SK-N-MC (cell line): ENCODE data around the gene NFIB.

Experiments
- DNase-seq: peaks from one replicate; pipeline ENCODE4 v3.0.0-alpha.2; 2011; ENCODE audit warnings: low read depth, low spot score
- H3K27ac ChIP-seq: fragments of 200-600 bp; sonication (generic); 2 replicates; pipeline ENCODE4 v1.5.1; 2016; ENCODE audit warnings: mixed run types
- H3K36me3 ChIP-seq: fragments of 200-600 bp; sonication (generic); 2 replicates; pipeline ENCODE4 v1.6.1; 2017; ENCODE audit warnings: antibody characterized with exemption, low read length, mixed read lengths; ENCODE audit not compliant: insufficient read depth
- H3K4me3 ChIP-seq: fragments of 200-600 bp; sonication (generic); 2 replicates; pipeline ENCODE4 v1.5.1; 2016
- H3K9ac ChIP-seq: fragments of 200-600 bp; sonication (generic); 2 replicates; pipeline ENCODE4 v1.8.0; 2017; ENCODE audit warnings: mixed run types, mixed read lengths; ENCODE audit not compliant: insufficient read length
- H3K9me3 ChIP-seq: fragments of 200-600 bp; sonication (generic); 2 replicates; pipeline ENCODE4 v1.6.1; 2017; ENCODE audit warnings: low read depth, mild to moderate bottlenecking, antibody characterized with exemption, low read length, moderate library complexity, mixed read lengths
- EZH2 ChIP-seq: fragments of 200-600 bp; sonication (generic); IDR thresholded peaks from one replicate; pipeline ENCODE4 v1.6.1; 2017; ENCODE audit warnings: antibody characterized with exemption
- FOXP2 ChIP-seq: optimal IDR thresholded peaks from 2 replicates; pipeline ENCODE3; 2011; ENCODE audit warnings: mild to moderate bottlenecking, moderate library complexity; ENCODE audit not compliant: insufficient read depth; ENCODE audit errors: extremely low read length, control extremely low read depth
- POLR2AphosphoS5 ChIP-seq: IDR thresholded peaks from 2 replicates; pipeline ENCODE4 v1.6.1; 2012; ENCODE audit warnings: mild to moderate bottlenecking, low read depth, low read length, borderline replicate concordance

Gene NFIB

DNA sequence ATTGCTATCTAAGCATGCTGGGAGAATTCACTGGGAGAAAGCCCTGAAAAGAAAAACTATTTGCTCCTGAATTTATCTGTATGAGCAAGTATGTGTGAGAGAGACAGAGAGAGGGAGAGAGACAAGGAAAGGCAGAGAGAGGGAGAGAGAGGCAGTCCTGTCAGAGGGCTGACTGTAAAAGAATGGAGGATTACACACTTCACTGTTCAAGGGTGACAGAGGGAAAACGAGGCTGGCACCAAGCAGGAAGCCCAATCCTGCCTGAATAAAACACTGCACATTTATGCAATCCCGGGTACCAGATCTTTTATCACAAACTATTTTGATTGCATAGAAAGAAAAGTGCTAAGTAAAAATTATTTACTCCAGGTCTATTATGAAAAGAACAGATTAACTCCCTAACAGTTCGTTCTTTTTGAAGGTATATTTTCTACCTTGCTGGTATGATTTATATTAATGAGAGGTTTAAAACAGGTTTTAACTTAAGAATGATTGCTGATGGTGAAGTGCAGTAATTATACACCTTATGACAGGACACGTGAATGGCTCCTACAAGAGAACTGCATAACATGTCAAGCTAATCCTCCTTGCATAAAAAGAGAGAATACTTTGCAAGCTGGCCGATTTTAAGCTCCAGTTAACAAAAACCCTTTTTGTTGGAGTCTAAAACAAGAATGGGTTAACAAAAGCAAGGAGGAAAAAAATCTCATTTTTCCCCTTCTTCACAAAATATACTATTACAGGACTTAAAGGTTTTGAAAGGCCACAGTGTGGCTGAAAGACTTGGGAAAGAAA lies 82.5 kb downstream of the NFIB start:
- no peak for DNase-seq
- Histone ChIP-seq H3K4me3 (no peak overlapping the region), H3K9ac (no peak overlapping the region), H3K27ac (no peak overlapping the region), H3K9me3 (no peaks in the 10 kb centered on the region), H3K36me3 (0 out of 2 replicates have a peak, but pooled peaks cover 4% of the 10 kb centered on the region)
- TF ChIP-seq EZH2 (no peak), POLR2AphosphoS5 (no peak), FOXP2 (no peak)

DNA sequence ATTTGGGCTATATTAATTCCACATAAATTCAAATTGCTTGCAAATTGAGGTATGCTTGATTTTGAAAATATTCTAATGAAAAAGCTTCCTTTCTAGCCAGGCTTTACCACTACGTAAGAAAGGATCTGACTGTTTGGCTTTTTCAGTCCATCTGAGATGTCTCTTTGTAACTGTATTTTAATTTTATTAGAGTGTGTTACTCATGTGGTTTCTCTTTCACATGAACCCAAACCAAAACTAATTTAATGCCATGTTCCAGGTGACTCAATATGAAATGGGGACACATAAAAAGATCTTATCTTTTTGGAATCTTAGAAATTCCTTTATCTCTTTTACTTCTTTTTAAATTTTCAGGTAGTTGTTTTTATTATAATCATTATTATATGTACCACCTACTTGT lies 85.3 kb downstream of the NFIB start:
- DNase-seq: no peak
- Histone ChIP-seq H3K9ac (no peak overlapping the region), H3K36me3 (peaks cover 4% of the 10 kb centered on the region; the same call in 1 of the 2 replicates), H3K27ac (no peak overlapping the region), H3K9me3 (no peaks in the 10 kb centered on the region), H3K4me3 (no peak overlapping the region)
- TF ChIP-seq FOXP2 (no peak), EZH2 (no peak), POLR2AphosphoS5 (no peak)

DNA sequence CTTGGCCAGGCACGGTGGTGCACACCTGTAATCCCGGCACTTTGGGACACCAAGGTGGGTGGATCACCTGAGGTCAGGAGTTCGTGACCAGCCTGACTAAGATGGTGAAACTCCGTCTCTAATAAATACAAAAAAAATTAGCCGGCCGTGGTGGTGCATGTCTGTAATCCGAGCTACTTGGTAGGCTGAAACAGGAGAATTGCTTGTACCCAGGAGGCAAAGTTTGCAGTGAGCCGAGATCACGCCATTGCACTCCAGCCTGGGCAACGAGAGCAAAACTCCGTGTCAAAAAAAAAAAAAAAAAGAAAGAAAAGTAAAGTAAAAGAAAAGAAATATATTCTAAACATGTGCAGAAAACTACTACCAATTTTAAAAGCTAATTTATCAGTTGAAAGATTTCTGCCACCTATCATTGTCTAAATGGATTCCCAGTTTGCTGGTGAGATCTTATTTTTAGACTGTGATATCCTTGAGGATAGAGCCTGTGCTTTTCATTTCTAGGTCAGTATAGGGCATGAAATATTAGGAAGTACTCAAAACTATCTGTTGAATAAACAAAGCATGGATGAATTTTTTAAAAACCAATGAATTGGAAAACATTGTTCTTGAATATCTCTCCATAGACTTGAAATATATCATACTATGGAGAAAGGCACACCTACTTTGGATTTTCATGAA lies 86.9 kb downstream of the NFIB start:
- peaks cover 4% of the 10 kb centered on the region; the same call in 1 of the 2 replicates for H3K36me3 ChIP-seq
- DNase-seq: no peak
- TF ChIP-seq FOXP2: no peak
- TF ChIP-seq POLR2AphosphoS5: no peak
- no peak for TF ChIP-seq EZH2
- no peak overlapping the region for H3K4me3 ChIP-seq
- H3K27ac ChIP-seq: no peak overlapping the region
- H3K9ac ChIP-seq: no peak overlapping the region
- H3K9me3 ChIP-seq: no peaks in the 10 kb centered on the region

DNA sequence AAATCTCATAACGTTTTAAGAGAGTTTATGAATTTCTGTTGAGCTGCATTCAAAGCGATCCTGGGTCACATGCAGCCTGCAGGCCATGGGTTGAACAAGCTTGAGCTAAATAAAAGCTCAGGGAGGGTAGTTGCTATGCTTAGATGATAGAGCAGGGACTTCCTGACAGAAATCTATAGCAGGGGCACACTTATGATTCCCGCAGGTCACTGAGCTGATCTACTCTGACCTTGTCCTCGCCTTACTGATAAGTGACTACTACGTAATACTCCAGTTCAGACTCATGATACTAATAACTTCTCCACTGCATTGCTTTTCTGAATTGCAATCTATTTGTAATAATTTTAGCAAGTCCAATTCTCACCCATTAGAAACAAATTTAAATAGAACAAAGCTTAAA lies 90.9 kb downstream of the NFIB start:
- TF ChIP-seq POLR2AphosphoS5: no peak
- no peak for TF ChIP-seq EZH2
- no peak for DNase-seq
- Histone ChIP-seq H3K36me3 (no peaks in the 10 kb centered on the region; the same call in 1 of the 2 replicates), H3K4me3 (no peak overlapping the region), H3K27ac (no peak overlapping the region), H3K9me3 (no peaks in the 10 kb centered on the region), H3K9ac (no peak overlapping the region)

DNA sequence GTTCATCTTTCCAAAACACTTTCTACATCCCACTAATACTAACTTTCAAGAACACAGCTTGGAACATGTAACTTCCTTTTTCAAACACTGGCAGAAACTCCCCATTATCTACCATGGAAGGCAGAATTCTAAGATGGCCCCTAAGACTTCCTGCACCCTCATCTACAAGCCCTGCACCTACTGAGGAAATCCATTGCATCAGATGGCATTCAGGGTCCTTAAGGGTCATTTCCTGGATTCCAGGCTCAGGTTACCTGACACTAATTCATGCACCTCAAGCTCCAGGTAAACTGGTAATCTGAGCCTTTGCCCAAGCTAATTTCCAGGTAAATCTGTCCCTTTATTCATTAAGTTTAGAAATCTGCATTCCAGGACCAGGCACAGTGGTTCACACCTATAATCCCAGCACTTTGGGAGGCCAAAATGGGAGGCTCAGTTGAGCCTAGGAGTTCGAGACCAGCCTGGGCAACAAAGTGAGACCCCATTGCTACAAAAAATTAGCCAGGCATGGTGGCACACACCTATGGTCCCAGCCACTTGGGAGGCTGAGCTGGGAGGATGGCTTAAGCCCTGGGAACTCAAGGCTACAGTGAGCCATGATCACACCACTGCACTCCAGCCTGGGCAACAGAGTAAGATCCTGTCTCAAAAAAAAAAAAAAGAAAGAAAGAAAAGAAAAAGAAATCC lies 91.6 kb downstream of the NFIB start:
- Histone ChIP-seq H3K9me3 (no peaks in the 10 kb centered on the region), H3K27ac (no peak overlapping the region), H3K4me3 (no peak overlapping the region), H3K9ac (no peak overlapping the region), H3K36me3 (no peaks in the 10 kb centered on the region; the same call in 1 of the 2 replicates)
- no peak for DNase-seq
- TF ChIP-seq EZH2 (no peak), POLR2AphosphoS5 (no peak), FOXP2 (no peak)

DNA sequence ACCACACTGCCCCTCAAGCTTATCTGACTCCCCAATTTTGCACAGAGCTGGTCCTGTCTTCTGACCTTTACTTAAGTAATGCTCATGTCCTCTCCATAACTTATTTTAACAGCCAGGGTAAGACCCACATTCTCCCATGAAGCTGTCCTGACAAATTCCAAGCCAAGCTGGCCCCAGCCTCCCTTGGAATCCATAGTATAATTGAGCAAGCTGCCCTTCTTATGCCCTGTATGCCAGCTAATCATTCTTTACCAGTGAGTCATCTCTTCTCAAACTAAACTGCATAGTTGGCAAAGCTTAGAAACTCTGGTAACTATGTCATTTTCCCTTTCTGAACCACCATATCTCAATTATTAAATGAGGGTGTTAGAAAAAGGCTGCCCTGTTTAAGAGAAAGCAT lies 92.4 kb downstream of the NFIB start:
- Histone ChIP-seq H3K4me3 (no peak overlapping the region), H3K9ac (no peak overlapping the region), H3K9me3 (no peaks in the 10 kb centered on the region), H3K27ac (no peak overlapping the region), H3K36me3 (no peaks in the 10 kb centered on the region; the same call in 1 of the 2 replicates)
- DNase-seq: no peak
- TF ChIP-seq FOXP2 (no peak), EZH2 (no peak), POLR2AphosphoS5 (no peak)

DNA sequence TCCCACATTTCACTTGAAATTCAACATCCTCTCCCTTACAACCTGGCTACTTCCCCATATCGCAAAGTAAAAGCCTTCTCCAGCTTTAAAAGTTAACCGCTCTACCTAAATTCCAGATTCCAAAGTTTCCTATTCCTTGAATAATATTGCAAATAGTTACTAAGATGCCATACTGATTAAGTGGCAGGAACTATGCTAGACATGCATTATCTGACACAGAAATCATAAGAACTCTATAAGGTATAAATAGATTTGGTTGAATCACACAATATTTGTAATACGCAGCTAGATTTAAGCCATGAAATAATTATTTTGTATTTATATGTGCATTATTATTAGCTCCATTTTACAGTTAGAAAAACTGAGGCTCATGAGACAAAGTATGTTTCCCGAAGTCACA lies 92.8 kb downstream of the NFIB start:
- Histone ChIP-seq H3K9ac (no peak overlapping the region), H3K9me3 (no peaks in the 10 kb centered on the region), H3K27ac (no peak overlapping the region), H3K36me3 (no peaks in the 10 kb centered on the region; the same call in 1 of the 2 replicates), H3K4me3 (no peak overlapping the region)
- DNase-seq: no peak
- TF ChIP-seq EZH2 (no peak), FOXP2 (no peak), POLR2AphosphoS5 (no peak)

DNA sequence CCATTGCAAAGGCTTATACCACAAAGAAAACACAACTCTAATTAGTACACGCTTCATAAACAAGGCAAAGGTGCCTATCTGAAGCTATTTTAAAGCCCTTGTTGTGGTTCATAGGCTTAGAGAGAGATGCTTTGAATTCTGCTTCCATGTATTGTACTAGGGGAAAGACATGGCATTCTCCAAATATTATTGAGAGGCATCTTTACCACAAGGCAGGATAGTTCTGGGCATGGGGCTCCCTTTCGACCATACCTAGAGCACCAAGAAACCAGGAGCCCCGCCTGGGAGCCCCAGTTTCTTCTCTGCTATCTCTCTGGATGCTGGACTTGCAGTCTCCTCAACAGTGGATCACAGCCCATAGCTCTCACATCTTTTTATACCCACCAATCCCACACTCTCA lies 93.7 kb downstream of the NFIB start:
- TF ChIP-seq EZH2: no peak
- TF ChIP-seq POLR2AphosphoS5: no peak
- TF ChIP-seq FOXP2: no peak
- no peak for DNase-seq
- Histone ChIP-seq H3K9ac (no peak overlapping the region), H3K4me3 (no peak overlapping the region), H3K36me3 (no peaks in the 10 kb centered on the region; the same call in 1 of the 2 replicates), H3K9me3 (no peaks in the 10 kb centered on the region), H3K27ac (no peak overlapping the region)
